AG04450 (cell line): ENCODE results near the gene ADAM12. TPM values are rescaled to one million over a fixed set of nuclear protein-coding genes. Genes with fewer than 3 reads are reported as not detected.

Source experiments
- CTCF ChIA-PET: fragments of 300-600, 350-600 bp; formaldehyde crosslinking; extraction: SDS; loops from one replicate; lab custom pipeline; 2022; ENCODE audit warnings: antibody characterized with exemption, inconsistent platforms; lab: Charles Lee
- POLR2A ChIA-PET: fragments of 350-600 bp; formaldehyde crosslinking; extraction: SDS; loops from one replicate; lab custom pipeline; 2021; ENCODE audit warnings: antibody characterized with exemption, inconsistent platforms; lab: Yijun Ruan, JAX
- DNase-seq: peaks from one replicate; pipeline ENCODE4 v3.0.0-alpha.2; 2011; ENCODE audit warnings: low read depth, low spot score
- H3K27ac ChIP-seq: one replicate; pipeline ENCODE4 v1.5.1; 2012; ENCODE audit warnings: low read depth, low read length, control low read depth
- H3K27me3 ChIP-seq: one replicate; pipeline ENCODE4 v1.6.0; 2012; ENCODE audit warnings: low read length; ENCODE audit not compliant: control insufficient read depth, insufficient read depth
- H3K4me3 ChIP-seq: 2 replicates; pipeline ENCODE4 v1.5.1; 2011; ENCODE audit warnings: mild to moderate bottlenecking, low read depth, low read length, control low read depth
- H3K9me3 ChIP-seq: 2 replicates; pipeline ENCODE4 v1.5.1; 2012; ENCODE audit warnings: low read length; ENCODE audit not compliant: control insufficient read depth, insufficient read depth
- CTCF ChIP-seq: IDR thresholded peaks from 2 replicates; pipeline ENCODE4 v1.5.1; 2011; ENCODE audit warnings: low read depth, low read length, control low read depth, inconsistent platforms
- polyA plus RNA-seq: library from polyadenylated mRNA; depleted of rRNA; stranded (reverse); fragments of >200 nt; gene quantifications from 2 replicates; pipeline ENCODE4 v1.2.3, GENCODE V29; 2011

ADAM12 gene
- polyA plus RNA-seq, 1 experiment: 8.0 TPM

- peak; percentile 13 for DNase-seq
- H3K9me3 ChIP-seq: peaks cover 12% of the 10 kb centered on the region
- no peak for TF ChIP-seq CTCF
- ChIA-PET POLR2A (no interaction called here), CTCF (interaction anchor here (1.3 kb wide), 1 partner anchor 486 kb away, joined by 3 read pairs; no protein-coding TSS in a partner anchor)
- H3K27me3 ChIP-seq: peaks cover 13% of the 10 kb centered on the region
- no peak overlapping the region for H3K4me3 ChIP-seq
- no peak overlapping the region for H3K27ac ChIP-seq
Measured at GRCh38 chr10:126017961-126018560, 370.2 kb downstream of the ADAM12 start.

- CTCF ChIA-PET: interaction anchor here (1.3 kb wide), 1 partner anchor 487 kb away, joined by 3 read pairs; no protein-coding TSS in a partner anchor
- TF ChIP-seq CTCF: no peak
- Histone ChIP-seq H3K27me3 (peaks cover 13% of the 10 kb centered on the region), H3K27ac (no peak overlapping the region), H3K9me3 (peaks cover 12% of the 10 kb centered on the region), H3K4me3 (no peak overlapping the region)
- DNase-seq: no peak
- POLR2A ChIA-PET: no interaction called here
Measured at GRCh38 chr10:126016882-126017281, 371.4 kb downstream of the ADAM12 start.

GRCh38 chr10:126016156-126016805, 372.0 kb downstream of the ADAM12 start:
- H3K9me3 ChIP-seq: peaks cover 12% of the 10 kb centered on the region
- CTCF ChIA-PET: no interaction called here
- H3K27me3 ChIP-seq: peaks cover 13% of the 10 kb centered on the region
- TF ChIP-seq CTCF: no peak
- no peak overlapping the region for H3K4me3 ChIP-seq
- no peak for DNase-seq
- no peak overlapping the region for H3K27ac ChIP-seq
- POLR2A ChIA-PET: no interaction called here

- no peak overlapping the region for H3K27ac ChIP-seq
- no peak for DNase-seq
- TF ChIP-seq CTCF: no peak
- H3K9me3 ChIP-seq: peaks cover 12% of the 10 kb centered on the region
- no peak overlapping the region for H3K4me3 ChIP-seq
- ChIA-PET POLR2A (no interaction called here), CTCF (no interaction called here)
- peaks cover 16% of the 10 kb centered on the region for H3K27me3 ChIP-seq
Measured at GRCh38 chr10:126015413-126015812, 372.9 kb downstream of the ADAM12 start.

- no peak for TF ChIP-seq CTCF
- CTCF ChIA-PET: interaction anchor here (0.6 kb wide), 1 partner anchor 32 kb away, joined by 3 read pairs; no protein-coding TSS in a partner anchor
Measured at GRCh38 chr10:126014309-126014708, 374.0 kb downstream of the ADAM12 start.

More at GRCh38 chr10:126014309-126014708, 374.0 kb downstream of the ADAM12 start:
- H3K27ac ChIP-seq: no peak overlapping the region
- POLR2A ChIA-PET: interaction anchor here (0.6 kb wide), 1 partner anchor 1389 kb away, joined by 9 read pairs; no protein-coding TSS in a partner anchor
- peaks cover 24% of the 10 kb centered on the region for H3K27me3 ChIP-seq
- DNase-seq: peak; percentile 7
- no peak overlapping the region for H3K4me3 ChIP-seq
- H3K9me3 ChIP-seq: peaks cover 10% of the 10 kb centered on the region; the same call in 1 of the 2 replicates
